Neural cell (in vitro differentiated cells): ENCODE results near the gene HAP1. TPM values are rescaled to one million over a fixed set of nuclear protein-coding genes. Genes with fewer than 3 reads are reported as not detected.

Experiments
- H2AFZ ChIP-seq: fragments of 200-600, 300-800 bp; sonication (generic), shearing (Covaris generic); 2 replicates; pipeline ENCODE4 v1.6.0; 2014; ENCODE audit warnings: low read depth, mild to moderate bottlenecking, antibody characterized with exemption, low read length, moderate library complexity
- H3F3A ChIP-seq: fragments of 200-600 bp; shearing (Covaris generic); 2 replicates; pipeline ENCODE4 v1.6.1; 2016; ENCODE audit warnings: mild to moderate bottlenecking, moderate library complexity, mixed read lengths, antibody characterized with exemption, low read length; ENCODE audit not compliant: insufficient read depth, poor library complexity, severe bottlenecking
- H3K27ac ChIP-seq: fragments of 200-600, 300-800 bp; sonication (generic), shearing (Covaris generic); 2 replicates; pipeline ENCODE4 v1.5.1; 2014; ENCODE audit warnings: mild to moderate bottlenecking, low read length, moderate library complexity
- H3K27me3 ChIP-seq: fragments of 300-800, 200-600 bp; sonication (generic), shearing (Covaris generic); 2 replicates; pipeline ENCODE4 v1.6.0; 2014; ENCODE audit warnings: mild to moderate bottlenecking, low read depth, low read length, moderate library complexity; ENCODE audit not compliant: insufficient read depth
- H3K36me3 ChIP-seq: fragments of 300-800, 200-600 bp; sonication (generic), shearing (Covaris generic); 2 replicates; pipeline ENCODE4 v1.5.1; 2014; ENCODE audit warnings: mild to moderate bottlenecking, antibody characterized with exemption, low read length, moderate library complexity; ENCODE audit not compliant: insufficient read depth
- H3K4me2 ChIP-seq: fragments of 300-800, 200-600 bp; sonication (generic), shearing (Covaris generic); 2 replicates; pipeline ENCODE4 v1.6.0; 2014; ENCODE audit warnings: mild to moderate bottlenecking, low read length
- H3K4me3 ChIP-seq: fragments of 300-800, 200-600 bp; sonication (generic), shearing (Covaris generic); 2 replicates; pipeline ENCODE4 v1.5.1; 2014; ENCODE audit warnings: mild to moderate bottlenecking, low read length, moderate library complexity
- H3K79me2 ChIP-seq: fragments of 200-600 bp; shearing (Covaris generic); replicated peaks from 2 replicates; pipeline ENCODE4 v1.6.0; 2014; ENCODE audit warnings: mild to moderate bottlenecking, low read length, moderate library complexity; ENCODE audit not compliant: insufficient read depth
- H3K9ac ChIP-seq: fragments of 300-800, 200-600 bp; sonication (generic), shearing (Covaris generic); 2 replicates; pipeline ENCODE4 v1.6.1; 2016; ENCODE audit warnings: mild to moderate bottlenecking, low read length, mixed read lengths
- H3K9me2 ChIP-seq: fragments of 200-600 bp; shearing (Covaris generic); 2 replicates; pipeline ENCODE4 v1.6.1; 2016; ENCODE audit warnings: mild to moderate bottlenecking, low read length, mixed read lengths; ENCODE audit not compliant: insufficient read depth
- H3K9me3 ChIP-seq: fragments of 200-600, 300-800 bp; sonication (generic), shearing (Covaris generic); 2 replicates; pipeline ENCODE4 v1.6.1; 2016; ENCODE audit warnings: mild to moderate bottlenecking, mixed run types, low read length, moderate library complexity, mixed read lengths
- H4K20me1 ChIP-seq: fragments of 200-600 bp; shearing (Covaris generic); 2 replicates; pipeline ENCODE4 v1.6.1; 2016; ENCODE audit warnings: mild to moderate bottlenecking, mixed run types; ENCODE audit not compliant: insufficient read depth
- EP300 ChIP-seq: fragments of 450-650 bp; conservative IDR thresholded peaks from 2 replicates; pipeline ENCODE4 v1.6.1; 2014; ENCODE audit warnings: antibody characterized with exemption, mild to moderate bottlenecking, moderate library complexity; ENCODE audit not compliant: poor library complexity, severe bottlenecking
- EZH2 ChIP-seq: fragments of 200-600, 300-800 bp; shearing (Covaris generic), sonication (generic); IDR thresholded peaks from 2 replicates; pipeline ENCODE4 v1.6.1; 2014; ENCODE audit warnings: antibody characterized with exemption, low read length, borderline replicate concordance, mild to moderate bottlenecking; ENCODE audit not compliant: insufficient read depth, poor library complexity, severe bottlenecking
- MXI1 ChIP-seq: fragments of 450-650 bp; conservative IDR thresholded peaks from 2 replicates; pipeline ENCODE4 v1.6.1; 2014; ENCODE audit warnings: antibody characterized with exemption, mild to moderate bottlenecking; ENCODE audit not compliant: poor library complexity, severe bottlenecking
- POLR2AphosphoS5 ChIP-seq: IDR thresholded peaks from 2 replicates; pipeline ENCODE4 v1.6.1; 2012
- RAD21 ChIP-seq: fragments of 450-650 bp; conservative IDR thresholded peaks from 2 replicates; pipeline ENCODE4 v1.6.1; 2014; ENCODE audit warnings: antibody characterized with exemption, mild to moderate bottlenecking, moderate library complexity
- SMC3 ChIP-seq: fragments of 450-650 bp; conservative IDR thresholded peaks from 2 replicates; pipeline ENCODE4 v1.6.1; 2014; ENCODE audit warnings: antibody characterized with exemption, mild to moderate bottlenecking, moderate library complexity; ENCODE audit not compliant: poor library complexity
- TAF1 ChIP-seq: IDR thresholded peaks from 2 replicates; pipeline ENCODE4 v1.6.1; 2012; ENCODE audit warnings: low read depth
- polyA plus RNA-seq: library from polyadenylated mRNA; depleted of rRNA; stranded (reverse); fragments of >200 nt; gene quantifications from 2 replicates; pipeline ENCODE4 v1.2.3, GENCODE V29; 2014
- TF ChIP-seq, protein P1 (sequence below): fragments of 450-650 bp; IDR thresholded peaks from 2 replicates; pipeline ENCODE4 v1.5.1; 2014; ENCODE audit warnings: antibody characterized with exemption, mild to moderate bottlenecking, moderate library complexity; ENCODE audit not compliant: poor library complexity, severe bottlenecking
- TF ChIP-seq, protein P2 (sequence below): IDR thresholded peaks from 2 replicates; pipeline ENCODE4 v1.6.1; 2012; ENCODE audit warnings: borderline replicate concordance

The HAP1 gene
- polyA plus RNA-seq, 1 donor from 2014 or later: 0.79 TPM

DNA sequence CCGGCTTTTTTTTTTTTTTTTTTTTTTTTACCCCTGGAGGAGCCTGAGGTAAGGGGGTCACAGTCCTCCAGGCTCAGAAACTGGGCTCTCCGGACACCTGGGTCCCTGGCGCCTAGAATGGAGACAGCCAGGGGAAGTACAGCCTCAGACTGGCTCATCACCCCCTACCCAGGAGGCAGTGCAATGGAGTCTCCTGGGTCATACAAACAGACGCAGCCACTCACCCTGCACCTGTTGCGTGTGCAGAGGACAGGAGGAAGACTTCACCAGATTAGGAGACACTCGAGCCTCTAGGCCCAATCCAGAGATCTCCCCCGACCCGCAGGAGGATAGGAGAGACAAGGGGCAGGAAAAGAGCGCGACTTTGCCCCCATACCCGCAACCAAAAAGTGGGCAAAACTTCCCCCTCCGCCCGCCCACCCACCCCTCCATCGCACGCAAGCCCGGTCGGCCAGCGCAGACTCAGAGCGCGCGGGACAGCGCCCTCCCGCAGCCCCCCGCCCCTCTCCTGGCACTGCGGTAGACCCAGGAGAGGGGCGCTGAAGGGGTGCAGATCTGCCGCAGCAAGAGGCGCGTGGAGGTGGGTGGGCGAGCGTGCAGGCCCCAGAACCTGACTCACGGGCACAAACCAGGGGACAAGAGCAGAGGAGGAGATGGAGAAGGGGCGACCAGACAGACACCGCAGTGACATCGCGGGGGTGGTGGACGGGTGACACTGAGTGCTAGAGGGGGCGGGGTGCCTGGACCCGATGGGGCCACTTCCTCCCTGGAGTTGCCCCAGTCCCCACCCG lies 900 bp downstream of the HAP1 start:
- Histone ChIP-seq H3K9me3 (no peaks in the 10 kb centered on the region), H3K4me2 (no peak overlapping the region), H3K79me2 (no peaks in the 10 kb centered on the region), H3F3A (no peaks in the 10 kb centered on the region), H3K27me3 (peaks cover 60% of the 10 kb centered on the region), H3K9me2 (no peaks in the 10 kb centered on the region), H3K27ac (no peak overlapping the region), H4K20me1 (no peaks in the 10 kb centered on the region), H2AFZ (no peak overlapping the region), H3K9ac (no peak overlapping the region), H3K4me3 (peak overlapping the region; percentile 77), H3K36me3 (no peaks in the 10 kb centered on the region)
- TF ChIP-seq, protein P1, sequence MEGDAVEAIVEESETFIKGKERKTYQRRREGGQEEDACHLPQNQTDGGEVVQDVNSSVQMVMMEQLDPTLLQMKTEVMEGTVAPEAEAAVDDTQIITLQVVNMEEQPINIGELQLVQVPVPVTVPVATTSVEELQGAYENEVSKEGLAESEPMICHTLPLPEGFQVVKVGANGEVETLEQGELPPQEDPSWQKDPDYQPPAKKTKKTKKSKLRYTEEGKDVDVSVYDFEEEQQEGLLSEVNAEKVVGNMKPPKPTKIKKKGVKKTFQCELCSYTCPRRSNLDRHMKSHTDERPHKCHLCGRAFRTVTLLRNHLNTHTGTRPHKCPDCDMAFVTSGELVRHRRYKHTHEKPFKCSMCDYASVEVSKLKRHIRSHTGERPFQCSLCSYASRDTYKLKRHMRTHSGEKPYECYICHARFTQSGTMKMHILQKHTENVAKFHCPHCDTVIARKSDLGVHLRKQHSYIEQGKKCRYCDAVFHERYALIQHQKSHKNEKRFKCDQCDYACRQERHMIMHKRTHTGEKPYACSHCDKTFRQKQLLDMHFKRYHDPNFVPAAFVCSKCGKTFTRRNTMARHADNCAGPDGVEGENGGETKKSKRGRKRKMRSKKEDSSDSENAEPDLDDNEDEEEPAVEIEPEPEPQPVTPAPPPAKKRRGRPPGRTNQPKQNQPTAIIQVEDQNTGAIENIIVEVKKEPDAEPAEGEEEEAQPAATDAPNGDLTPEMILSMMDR: no peak
- TF ChIP-seq MXI1: no peak
- TF ChIP-seq, protein P2, sequence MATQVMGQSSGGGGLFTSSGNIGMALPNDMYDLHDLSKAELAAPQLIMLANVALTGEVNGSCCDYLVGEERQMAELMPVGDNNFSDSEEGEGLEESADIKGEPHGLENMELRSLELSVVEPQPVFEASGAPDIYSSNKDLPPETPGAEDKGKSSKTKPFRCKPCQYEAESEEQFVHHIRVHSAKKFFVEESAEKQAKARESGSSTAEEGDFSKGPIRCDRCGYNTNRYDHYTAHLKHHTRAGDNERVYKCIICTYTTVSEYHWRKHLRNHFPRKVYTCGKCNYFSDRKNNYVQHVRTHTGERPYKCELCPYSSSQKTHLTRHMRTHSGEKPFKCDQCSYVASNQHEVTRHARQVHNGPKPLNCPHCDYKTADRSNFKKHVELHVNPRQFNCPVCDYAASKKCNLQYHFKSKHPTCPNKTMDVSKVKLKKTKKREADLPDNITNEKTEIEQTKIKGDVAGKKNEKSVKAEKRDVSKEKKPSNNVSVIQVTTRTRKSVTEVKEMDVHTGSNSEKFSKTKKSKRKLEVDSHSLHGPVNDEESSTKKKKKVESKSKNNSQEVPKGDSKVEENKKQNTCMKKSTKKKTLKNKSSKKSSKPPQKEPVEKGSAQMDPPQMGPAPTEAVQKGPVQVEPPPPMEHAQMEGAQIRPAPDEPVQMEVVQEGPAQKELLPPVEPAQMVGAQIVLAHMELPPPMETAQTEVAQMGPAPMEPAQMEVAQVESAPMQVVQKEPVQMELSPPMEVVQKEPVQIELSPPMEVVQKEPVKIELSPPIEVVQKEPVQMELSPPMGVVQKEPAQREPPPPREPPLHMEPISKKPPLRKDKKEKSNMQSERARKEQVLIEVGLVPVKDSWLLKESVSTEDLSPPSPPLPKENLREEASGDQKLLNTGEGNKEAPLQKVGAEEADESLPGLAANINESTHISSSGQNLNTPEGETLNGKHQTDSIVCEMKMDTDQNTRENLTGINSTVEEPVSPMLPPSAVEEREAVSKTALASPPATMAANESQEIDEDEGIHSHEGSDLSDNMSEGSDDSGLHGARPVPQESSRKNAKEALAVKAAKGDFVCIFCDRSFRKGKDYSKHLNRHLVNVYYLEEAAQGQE: no peak
- no peak for TF ChIP-seq SMC3
- TF ChIP-seq RAD21: no peak
- no peak for TF ChIP-seq POLR2AphosphoS5
- TF ChIP-seq EP300: no peak
- TF ChIP-seq EZH2: no peak
- TF ChIP-seq TAF1: no peak

DNA sequence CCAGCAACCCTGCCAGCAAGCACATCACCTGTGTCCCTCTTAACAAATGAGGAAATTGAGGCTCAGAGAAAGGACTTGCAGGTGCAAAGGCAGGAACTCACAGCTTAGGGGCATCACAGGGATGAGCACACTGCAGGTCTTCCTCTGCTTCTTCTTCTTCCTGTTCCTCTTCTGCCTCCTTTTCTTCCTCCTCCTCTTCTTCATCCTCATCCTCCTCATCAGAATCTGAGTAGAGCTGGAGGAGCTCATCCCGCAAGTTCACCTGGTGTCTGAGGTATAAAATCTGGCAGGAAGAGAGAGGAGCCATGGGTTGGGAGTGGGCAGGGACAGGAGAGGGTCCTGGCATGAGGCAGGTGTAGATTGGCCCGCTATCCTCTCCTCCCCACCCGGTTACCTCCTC lies 2.6 kb downstream of the HAP1 start:
- Histone ChIP-seq H3K4me3 (no peak overlapping the region), H3K27me3 (peaks cover 50% of the 10 kb centered on the region), H3K79me2 (no peaks in the 10 kb centered on the region), H3K36me3 (no peaks in the 10 kb centered on the region), H3K9ac (no peak overlapping the region), H3K9me2 (no peaks in the 10 kb centered on the region), H2AFZ (no peak overlapping the region), H3K4me2 (no peak overlapping the region), H4K20me1 (no peaks in the 10 kb centered on the region), H3K27ac (no peak overlapping the region), H3F3A (no peaks in the 10 kb centered on the region), H3K9me3 (no peaks in the 10 kb centered on the region)
- TF ChIP-seq MXI1 (no peak), SMC3 (no peak), TAF1 (no peak), EP300 (no peak), POLR2AphosphoS5 (no peak), RAD21 (no peak), EZH2 (no peak)
- TF ChIP-seq, protein P1: no peak
- TF ChIP-seq, protein P2: no peak
